ENCODE measurements around the gene PTPN3. TPM values are rescaled to one million over a fixed set of nuclear protein-coding genes. Genes with fewer than 3 reads are reported as not detected.

The PTPN3 gene
- total and polyA plus RNA-seq, 2 experiments from 2014 or later: 1.4 to 2.6 TPM

- H3K36me3 ChIP-seq (ENCODE audit: insufficient read depth): no peaks in the 10 kb centered on the region
- peaks cover 9% of the 10 kb centered on the region; the same call in 2 of the 3 replicates for H3K4me1 Mint-ChIP-seq
- H3K4me3 Mint-ChIP-seq: no peak overlapping the region
- DNase-seq (ENCODE audit: low spot score) (no peak), ATAC-seq (no peak)
- no peak overlapping the region for H2AFZ ChIP-seq
- H3F3A ChIP-seq (replicated peaks; ENCODE audit: low read depth): no peaks in the 10 kb centered on the region
- no peaks in the 10 kb centered on the region for H4K20me1 ChIP-seq (replicated peaks; ENCODE audit: insufficient read depth)
- no peak overlapping the region for H3K4me2 ChIP-seq
- peaks cover 4% of the 10 kb centered on the region for H3K27me3 Mint-ChIP-seq (ENCODE audit: insufficient read depth, low read depth, poor library complexity)
- H3K4me1 ChIP-seq (ENCODE audit: insufficient read depth): no peaks in the 10 kb centered on the region
- H3K36me3 Mint-ChIP-seq (ENCODE audit: low read depth): no peaks in the 10 kb centered on the region
- no peaks in the 10 kb centered on the region for H3K9me2 ChIP-seq (ENCODE audit: insufficient read depth)
- no peak overlapping the region for H3K27ac ChIP-seq (ENCODE audit: low read depth)
- no peaks in the 10 kb centered on the region for H3K27me3 ChIP-seq (ENCODE audit: insufficient read depth)
- no peak overlapping the region for H3K27ac Mint-ChIP-seq
- no peaks in the 10 kb centered on the region for H3K79me2 ChIP-seq (replicated peaks; ENCODE audit: insufficient read depth)
- no peak overlapping the region for H3K4me3 ChIP-seq
- TF ChIP-seq POLR2AphosphoS5 (IDR thresholded peaks at IDR 0.05; ENCODE audit: low read depth) (no peak), EZH2phosphoT487 (IDR thresholded peaks at IDR 0.05; ENCODE audit: unreplicated experiment) (no peak), CREB1 (CRISPR knock-in tag; IDR thresholded peaks at IDR 0.05; ENCODE audit: low read depth) (no peak), NANOG (IDR thresholded peaks at IDR 0.05; ENCODE audit: borderline replicate concordance) (no peak), CTCF (conservative IDR thresholded peaks at IDR 0.05; ENCODE audit: low read depth in 2 of 2) (no peak), EZH2 (IDR thresholded peaks at IDR 0.05; ENCODE audit: low read depth, unreplicated experiment) (no peak), ZNF331 (CRISPR knock-in tag; IDR thresholded peaks at IDR 0.05; ENCODE audit: low read depth) (no peak), STAT1 (IDR thresholded peaks at IDR 0.05; ENCODE audit: unreplicated experiment) (no peak), JUNB (IDR thresholded peaks at IDR 0.05; ENCODE audit: unreplicated experiment) (no peak)
- TF ChIP-seq, protein P1, sequence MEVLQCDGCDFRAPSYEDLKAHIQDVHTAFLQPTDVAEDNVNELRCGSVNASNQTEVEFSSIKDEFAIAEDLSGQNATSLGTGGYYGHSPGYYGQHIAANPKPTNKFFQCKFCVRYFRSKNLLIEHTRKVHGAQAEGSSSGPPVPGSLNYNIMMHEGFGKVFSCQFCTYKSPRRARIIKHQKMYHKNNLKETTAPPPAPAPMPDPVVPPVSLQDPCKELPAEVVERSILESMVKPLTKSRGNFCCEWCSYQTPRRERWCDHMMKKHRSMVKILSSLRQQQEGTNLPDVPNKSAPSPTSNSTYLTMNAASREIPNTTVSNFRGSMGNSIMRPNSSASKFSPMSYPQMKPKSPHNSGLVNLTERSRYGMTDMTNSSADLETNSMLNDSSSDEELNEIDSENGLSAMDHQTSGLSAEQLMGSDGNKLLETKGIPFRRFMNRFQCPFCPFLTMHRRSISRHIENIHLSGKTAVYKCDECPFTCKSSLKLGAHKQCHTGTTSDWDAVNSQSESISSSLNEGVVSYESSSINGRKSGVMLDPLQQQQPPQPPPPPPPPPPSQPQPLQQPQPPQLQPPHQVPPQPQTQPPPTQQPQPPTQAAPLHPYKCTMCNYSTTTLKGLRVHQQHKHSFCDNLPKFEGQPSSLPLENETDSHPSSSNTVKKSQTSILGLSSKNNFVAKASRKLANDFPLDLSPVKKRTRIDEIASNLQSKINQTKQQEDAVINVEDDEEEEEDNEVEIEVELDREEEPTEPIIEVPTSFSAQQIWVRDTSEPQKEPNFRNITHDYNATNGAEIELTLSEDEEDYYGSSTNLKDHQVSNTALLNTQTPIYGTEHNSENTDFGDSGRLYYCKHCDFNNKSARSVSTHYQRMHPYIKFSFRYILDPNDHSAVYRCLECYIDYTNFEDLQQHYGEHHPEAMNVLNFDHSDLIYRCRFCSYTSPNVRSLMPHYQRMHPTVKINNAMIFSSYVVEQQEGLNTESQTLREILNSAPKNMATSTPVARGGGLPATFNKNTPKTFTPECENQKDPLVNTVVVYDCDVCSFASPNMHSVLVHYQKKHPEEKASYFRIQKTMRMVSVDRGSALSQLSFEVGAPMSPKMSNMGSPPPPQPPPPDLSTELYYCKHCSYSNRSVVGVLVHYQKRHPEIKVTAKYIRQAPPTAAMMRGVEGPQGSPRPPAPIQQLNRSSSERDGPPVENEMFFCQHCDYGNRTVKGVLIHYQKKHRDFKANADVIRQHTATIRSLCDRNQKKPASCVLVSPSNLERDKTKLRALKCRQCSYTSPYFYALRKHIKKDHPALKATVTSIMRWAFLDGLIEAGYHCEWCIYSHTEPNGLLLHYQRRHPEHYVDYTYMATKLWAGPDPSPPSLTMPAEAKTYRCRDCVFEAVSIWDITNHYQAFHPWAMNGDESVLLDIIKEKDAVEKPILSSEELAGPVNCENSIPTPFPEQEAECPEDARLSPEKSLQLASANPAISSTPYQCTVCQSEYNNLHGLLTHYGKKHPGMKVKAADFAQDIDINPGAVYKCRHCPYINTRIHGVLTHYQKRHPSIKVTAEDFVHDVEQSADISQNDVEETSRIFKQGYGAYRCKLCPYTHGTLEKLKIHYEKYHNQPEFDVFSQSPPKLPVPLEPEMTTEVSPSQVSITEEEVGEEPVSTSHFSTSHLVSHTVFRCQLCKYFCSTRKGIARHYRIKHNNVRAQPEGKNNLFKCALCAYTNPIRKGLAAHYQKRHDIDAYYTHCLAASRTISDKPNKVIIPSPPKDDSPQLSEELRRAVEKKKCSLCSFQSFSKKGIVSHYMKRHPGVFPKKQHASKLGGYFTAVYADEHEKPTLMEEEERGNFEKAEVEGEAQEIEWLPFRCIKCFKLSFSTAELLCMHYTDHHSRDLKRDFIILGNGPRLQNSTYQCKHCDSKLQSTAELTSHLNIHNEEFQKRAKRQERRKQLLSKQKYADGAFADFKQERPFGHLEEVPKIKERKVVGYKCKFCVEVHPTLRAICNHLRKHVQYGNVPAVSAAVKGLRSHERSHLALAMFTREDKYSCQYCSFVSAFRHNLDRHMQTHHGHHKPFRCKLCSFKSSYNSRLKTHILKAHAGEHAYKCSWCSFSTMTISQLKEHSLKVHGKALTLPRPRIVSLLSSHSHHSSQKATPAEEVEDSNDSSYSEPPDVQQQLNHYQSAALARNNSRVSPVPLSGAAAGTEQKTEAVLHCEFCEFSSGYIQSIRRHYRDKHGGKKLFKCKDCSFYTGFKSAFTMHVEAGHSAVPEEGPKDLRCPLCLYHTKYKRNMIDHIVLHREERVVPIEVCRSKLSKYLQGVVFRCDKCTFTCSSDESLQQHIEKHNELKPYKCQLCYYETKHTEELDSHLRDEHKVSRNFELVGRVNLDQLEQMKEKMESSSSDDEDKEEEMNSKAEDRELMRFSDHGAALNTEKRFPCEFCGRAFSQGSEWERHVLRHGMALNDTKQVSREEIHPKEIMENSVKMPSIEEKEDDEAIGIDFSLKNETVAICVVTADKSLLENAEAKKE (CRISPR knock-in tag; IDR thresholded peaks at IDR 0.05): no peak
- TF ChIP-seq, protein P2, sequence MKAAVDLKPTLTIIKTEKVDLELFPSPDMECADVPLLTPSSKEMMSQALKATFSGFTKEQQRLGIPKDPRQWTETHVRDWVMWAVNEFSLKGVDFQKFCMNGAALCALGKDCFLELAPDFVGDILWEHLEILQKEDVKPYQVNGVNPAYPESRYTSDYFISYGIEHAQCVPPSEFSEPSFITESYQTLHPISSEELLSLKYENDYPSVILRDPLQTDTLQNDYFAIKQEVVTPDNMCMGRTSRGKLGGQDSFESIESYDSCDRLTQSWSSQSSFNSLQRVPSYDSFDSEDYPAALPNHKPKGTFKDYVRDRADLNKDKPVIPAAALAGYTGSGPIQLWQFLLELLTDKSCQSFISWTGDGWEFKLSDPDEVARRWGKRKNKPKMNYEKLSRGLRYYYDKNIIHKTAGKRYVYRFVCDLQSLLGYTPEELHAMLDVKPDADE (IDR thresholded peaks at IDR 0.05): no peak
- no peaks in the 10 kb centered on the region for H3K9me3 Mint-ChIP-seq
These were observed 22.6 kb downstream of the PTPN3 start for GRCh38 chr9:109475526-109475925.
